Thyroid gland (tissue), 4 donors: ENCODE measurements around the gene USP15.

ENCODE experiments used
- CTCF ChIP-seq, 6 experiments: fragments of 200-600 bp in 3 of 6; fragments of 450-650 bp in 3 of 6; sonication (generic) in 3 of 6; IDR thresholded peaks; one replicate each; pipeline ENCODE4 v1.5.1; 2016 to 2019; ENCODE audit warnings: antibody characterized with exemption in 6 of 6, mild to moderate bottlenecking in 2 of 6, inconsistent platforms in 1 of 6, moderate library complexity in 1 of 6
- POLR2A ChIP-seq, 2 donors: fragments of 450-650 bp; IDR thresholded peaks; one replicate each; pipeline ENCODE4 v1.6.1; 2017; ENCODE audit warnings: antibody characterized with exemption in 2 of 2, mild to moderate bottlenecking in 2 of 2, moderate library complexity in 1 of 2

GRCh38 chr12:62335796-62336195 is 75.6 kb downstream of the USP15 start:
- TF ChIP-seq CTCF (IDR thresholded peaks at IDR 0.05) (no peak), POLR2A (IDR thresholded peaks at IDR 0.05) (no peak)
